HL-60 (cell line): ENCODE measurements around the gene ERCC4.
A peak's percentile ranks its signal among the peaks of the same experiment; 100 is the strongest.

Experiments
- DNase-seq, 2 experiments: peaks; one replicate each; pipeline ENCODE4 v3.0.0-alpha.2; 2010 to 2020; ENCODE audit warnings: low read depth in 1 of 2, low spot score in 1 of 2
- H3K27ac ChIP-seq: fragments of 250-450 bp; sonication (Bioruptor Pico); replicated peaks from 2 replicates; pipeline ENCODE4 v1.5.1; 2020; ENCODE audit warnings: mild to moderate bottlenecking, moderate library complexity
- H3K27me3 ChIP-seq: fragments of 250-450 bp; sonication (Bioruptor Pico); 2 replicates; pipeline ENCODE4 v1.5.1; 2021; ENCODE audit warnings: mild to moderate bottlenecking, moderate library complexity; ENCODE audit not compliant: insufficient read depth, poor library complexity, severe bottlenecking
- H3K4me3 ChIP-seq: replicated peaks from 2 replicates; pipeline ENCODE4 v1.5.1; 2011; ENCODE audit warnings: mild to moderate bottlenecking, control low read depth, low read length; ENCODE audit not compliant: insufficient read depth
- CTCF ChIP-seq: IDR thresholded peaks from one replicate; pipeline ENCODE4 v1.5.1; 2011; ENCODE audit warnings: low read length, control low read depth, inconsistent platforms; ENCODE audit not compliant: insufficient read depth
- GABPA ChIP-seq: IDR thresholded peaks from 2 replicates; pipeline ENCODE4 v1.6.1; 2012; ENCODE audit warnings: low read depth
- POLR2AphosphoS5 ChIP-seq: IDR thresholded peaks from 2 replicates; pipeline ENCODE4 v1.6.1; 2012; ENCODE audit warnings: low read depth
- REST ChIP-seq: IDR thresholded peaks from 2 replicates; pipeline ENCODE4 v1.6.1; 2012; ENCODE audit warnings: low read depth; ENCODE audit not compliant: insufficient replicate concordance
- SPI1 ChIP-seq: IDR thresholded peaks from 2 replicates; pipeline ENCODE4 v1.6.1; 2012; ENCODE audit warnings: low read depth, mild to moderate bottlenecking, borderline replicate concordance

ERCC4 gene

GRCh38 chr16:13928646-13929045 lies 8.7 kb downstream of the ERCC4 start:
- no peak overlapping the region for H3K4me3 ChIP-seq

DNA sequence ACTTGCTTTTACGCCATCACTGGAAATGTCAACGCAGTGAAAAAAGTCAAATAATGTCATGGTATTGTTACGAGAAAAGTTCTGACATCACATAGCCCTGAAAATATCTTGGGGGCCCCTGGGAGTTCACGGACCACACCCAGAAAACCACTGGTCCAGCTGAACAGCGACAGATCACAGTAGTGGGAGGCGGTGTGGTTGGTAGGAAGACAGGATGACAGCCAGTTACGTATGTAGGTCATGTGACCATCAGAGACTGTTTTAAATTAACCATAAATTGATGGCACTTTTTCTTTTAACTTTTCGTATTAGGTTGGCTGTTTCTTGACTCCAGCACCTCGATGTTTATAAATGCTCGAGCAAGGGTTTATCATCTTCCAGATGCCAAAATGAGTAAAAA lies 11.9 kb downstream of the ERCC4 start:
- Histone ChIP-seq H3K4me3 (no peak overlapping the region), H3K27ac (no peak overlapping the region), H3K27me3 (no peaks in the 10 kb centered on the region)
- no peak for DNase-seq
- TF ChIP-seq GABPA (no peak), SPI1 (no peak), CTCF (no peak), POLR2AphosphoS5 (no peak), REST (no peak)

More at GRCh38 chr16:13928646-13929045, 8.7 kb downstream of the ERCC4 start:
- TF ChIP-seq SPI1 (no peak), GABPA (no peak), POLR2AphosphoS5 (no peak), CTCF (no peak), REST (no peak)
- no peak overlapping the region for H3K27ac ChIP-seq
- no peaks in the 10 kb centered on the region for H3K27me3 ChIP-seq
- no peak for DNase-seq

DNA sequence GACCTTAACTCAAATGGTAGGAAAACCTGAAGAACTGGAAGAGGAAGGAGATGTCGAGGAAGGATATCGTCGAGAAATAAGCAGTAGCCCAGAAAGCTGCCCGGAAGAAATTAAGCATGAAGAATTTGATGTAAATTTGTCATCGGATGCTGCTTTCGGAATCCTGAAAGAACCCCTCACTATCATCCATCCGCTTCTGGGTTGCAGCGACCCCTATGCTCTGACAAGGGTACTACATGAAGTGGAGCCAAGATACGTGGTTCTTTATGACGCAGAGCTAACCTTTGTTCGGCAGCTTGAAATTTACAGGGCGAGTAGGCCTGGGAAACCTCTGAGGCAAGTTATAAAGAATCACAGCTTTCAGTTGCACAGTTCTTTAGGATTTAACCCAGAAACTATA lies 15.5 kb downstream of the ERCC4 start:
- H3K27me3 ChIP-seq = no peaks in the 10 kb centered on the region
- TF ChIP-seq POLR2AphosphoS5 (no peak), CTCF (peak; percentile 10)
- no peak overlapping the region for H3K27ac ChIP-seq
- no peak overlapping the region for H3K4me3 ChIP-seq
- DNase-seq = no peak

DNA sequence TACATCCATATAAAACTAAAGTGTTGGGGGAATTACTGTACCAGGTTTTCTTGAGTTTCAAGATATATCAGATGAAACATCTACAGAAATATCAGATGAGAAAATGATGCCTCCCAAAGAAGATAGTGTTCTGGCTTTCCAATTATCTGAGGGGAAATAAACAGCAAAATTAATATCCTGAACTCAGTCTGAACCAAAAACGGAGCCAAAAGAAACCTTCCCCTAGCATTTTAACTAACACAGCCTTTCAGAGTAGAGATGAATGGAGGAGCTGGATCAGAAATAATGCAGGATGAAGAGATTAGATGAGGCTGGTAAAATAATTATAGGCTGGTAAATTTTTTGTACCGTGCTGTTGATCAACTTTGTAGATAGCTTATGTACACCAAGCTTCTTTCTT lies 16.2 kb downstream of the ERCC4 start:
- Histone ChIP-seq H3K4me3 (no peak overlapping the region), H3K27me3 (no peaks in the 10 kb centered on the region), H3K27ac (no peak overlapping the region)
- no peak for TF ChIP-seq SPI1
- TF ChIP-seq GABPA = no peak
- no peak for TF ChIP-seq REST
- TF ChIP-seq CTCF = no peak
- no peak for TF ChIP-seq POLR2AphosphoS5
- DNase-seq = no peak
